H1 (cell line): ENCODE measurements around the gene FAM131A. TPM values are rescaled to one million over a fixed set of nuclear protein-coding genes. Genes with fewer than 3 reads are reported as not detected.

Experiments used
- BACH1 ChIP-seq: IDR thresholded peaks from 2 replicates; pipeline ENCODE4 v1.6.1; 2012; ENCODE audit warnings: low read length, improper control_type of control experiment
- CEBPB ChIP-seq: IDR thresholded peaks from 2 replicates; pipeline ENCODE4 v1.6.1; 2012; ENCODE audit warnings: low read depth, low read length
- CHD2 ChIP-seq: IDR thresholded peaks from 2 replicates; pipeline ENCODE4 v1.6.1; 2012; ENCODE audit warnings: low read length, improper control_type of control experiment
- GTF2F1 ChIP-seq: IDR thresholded peaks from 2 replicates; pipeline ENCODE4 v1.6.1; 2012; ENCODE audit warnings: low read depth, low read length, improper control_type of control experiment, borderline replicate concordance
- JUN ChIP-seq: IDR thresholded peaks from 2 replicates; pipeline ENCODE4 v1.6.1; 2011; ENCODE audit warnings: low read depth, mild to moderate bottlenecking, improper control_type of control experiment, low read length
- KDM1A ChIP-seq: fragments of 200-600, 300-600 bp; sonication (generic); IDR thresholded peaks from 2 replicates; pipeline ENCODE4 v1.7.1; 2016; ENCODE audit warnings: mild to moderate bottlenecking, low read length, borderline replicate concordance
- KDM4A ChIP-seq: IDR thresholded peaks from one replicate; pipeline ENCODE4 v1.7.1; 2012; ENCODE audit warnings: low read depth, mild to moderate bottlenecking, moderate library complexity, low read length, inconsistent platforms; ENCODE audit not compliant: severe bottlenecking
- KDM5A ChIP-seq: fragments of 200-600 bp; IDR thresholded peaks from 2 replicates; pipeline ENCODE4 v1.7.1; 2012; ENCODE audit warnings: mild to moderate bottlenecking, low read length, inconsistent platforms, mixed read lengths
- MAFK ChIP-seq: IDR thresholded peaks from 2 replicates; pipeline ENCODE4 v1.6.1; 2012; ENCODE audit warnings: low read depth, mild to moderate bottlenecking, improper control_type of control experiment, low read length
- NANOG ChIP-seq: IDR thresholded peaks from 2 replicates; pipeline ENCODE4 v1.6.1; 2011; ENCODE audit warnings: low read length, low read depth, mild to moderate bottlenecking, inconsistent platforms; ENCODE audit not compliant: insufficient read depth, poor library complexity, severe bottlenecking
- NRF1 ChIP-seq: IDR thresholded peaks from 2 replicates; pipeline ENCODE4 v1.6.1; 2011; ENCODE audit warnings: mild to moderate bottlenecking, low read depth, low read length, improper control_type of control experiment
- PHF8 ChIP-seq: fragments of 200-600 bp; sonication (generic); conservative IDR thresholded peaks from 2 replicates; pipeline ENCODE4 v1.7.1; 2012; ENCODE audit warnings: low read depth, mild to moderate bottlenecking, inconsistent platforms, low read length, moderate library complexity
- POLR2AphosphoS5 ChIP-seq: IDR thresholded peaks from 2 replicates; pipeline ENCODE4 v1.6.1; 2011; ENCODE audit warnings: low read depth, low read length
- POU5F1 ChIP-seq: IDR thresholded peaks from 2 replicates; pipeline ENCODE4 v1.6.1; 2011; ENCODE audit warnings: low read depth, mild to moderate bottlenecking, low read length, moderate library complexity
- RAD21 ChIP-seq, 2 experiments: IDR thresholded peaks in 1 of 2; conservative IDR thresholded peaks in 1 of 2; 2 replicates each; pipeline ENCODE4 v1.6.1; 2011; ENCODE audit warnings: low read depth in 2 of 2, low read length in 2 of 2, improper control_type of control experiment in 1 of 2, inconsistent platforms in 1 of 2, mild to moderate bottlenecking in 1 of 2, moderate library complexity in 1 of 2
- RNF2 ChIP-seq: fragments of 200-900, 300-1000 bp; sonication (generic); IDR thresholded peaks from 2 replicates; pipeline ENCODE4 v1.7.1; 2016; ENCODE audit warnings: borderline replicate concordance, low read depth, mild to moderate bottlenecking, antibody characterized with exemption, low read length; ENCODE audit not compliant: poor library complexity, severe bottlenecking; ENCODE audit errors: missing control alignments
- RXRA ChIP-seq: IDR thresholded peaks from 2 replicates; pipeline ENCODE4 v1.6.1; 2011; ENCODE audit warnings: low read depth, mild to moderate bottlenecking, low read length, moderate library complexity; ENCODE audit not compliant: insufficient read depth
- SP4 ChIP-seq: IDR thresholded peaks from 2 replicates; pipeline ENCODE4 v1.6.1; 2012; ENCODE audit warnings: low read length, inconsistent platforms
- TCF12 ChIP-seq: IDR thresholded peaks from 2 replicates; pipeline ENCODE4 v1.6.1; 2011; ENCODE audit warnings: low read depth, mild to moderate bottlenecking, low read length
- TEAD4 ChIP-seq: IDR thresholded peaks from 2 replicates; pipeline ENCODE4 v1.6.1; 2012; ENCODE audit warnings: low read depth, low read length, inconsistent platforms, mixed read lengths
- USF2 ChIP-seq: IDR thresholded peaks from 2 replicates; pipeline ENCODE4 v1.6.1; 2011; ENCODE audit warnings: low read length, improper control_type of control experiment
- ZNF274 ChIP-seq: IDR thresholded peaks from 2 replicates; pipeline ENCODE4 v1.7.0; 2012; ENCODE audit warnings: low read length, borderline replicate concordance; ENCODE audit errors: extremely low read depth
- polyA plus RNA-seq, 7 experiments: library from polyadenylated mRNA; depleted of rRNA in 3 of 7; stranded (reverse) in 5 of 7; unstranded in 2 of 7; fragments of >200 nt in 5 of 7; fragments of 200-250 nt in 2 of 7; gene quantifications; 1 replicate in 5 of 7; 2 replicates in 1 of 7; 4 replicates in 1 of 7; pipeline versions ENCODE4 v1.2.1 to v1.2.3, GENCODE V29; 2011 to 2013; ENCODE audit warnings: missing spikeins in 2 of 7, mixed read lengths in 2 of 7
- total RNA-seq: library from RNA; stranded (reverse); fragmentation: NEBNext Ultra II Directional; extraction: Animal tissue kit (Norgen Biotek cat#: 25700); gene quantifications from 2 replicates; pipeline ENCODE4 v1.2.1, GENCODE V29; 2021

The FAM131A gene
- total and polyA plus RNA-seq, 2 of the 8 experiments (the other 6 are each of a cell fraction or from before 2014, with no cell fraction given), result 16.0 to 21.9 TPM

- TF ChIP-seq CHD2 (peak; percentile 72), USF2 (no peak), RAD21 (IDR thresholded peaks at IDR 0.05 in 1 of 2, conservative IDR thresholded peaks at IDR 0.05 in 1 of 2; ENCODE audit: low read depth in 2 of 2, low read length in 2 of 2) (peak; percentile 11 to 30; a peak in 2 of 4 replicates), SP4 (no peak), GTF2F1 (no peak), TCF12 (0 out of 2 replicates have a peak, but pooled peaks have one; percentile 1), ZNF274 (no peak), POU5F1 (no peak), KDM4A (peak; percentile 74), MAFK (no peak), BACH1 (peak; percentile 13; the same call in 1 of the 2 replicates), KDM1A (no peak), RXRA (no peak), KDM5A (no peak), CEBPB (no peak), TEAD4 (no peak), NANOG (no peak), RNF2 (no peak), POLR2AphosphoS5 (peak; percentile 78), PHF8 (peak; percentile 84), NRF1 (peak; percentile 69), JUN (0 out of 2 replicates have a peak, but pooled peaks have one; percentile 50)
Observed at GRCh38 chr3:184362668-184363546, 25.5 kb downstream of the FAM131A start (continued).
